Choroid plexus epithelial cell (primary cell): ENCODE results near the gene MPP3.

Source experiments
- DNase-seq: peaks from one replicate; pipeline ENCODE4 v3.0.0-alpha.2; 2010; ENCODE audit warnings: low read depth
- H3K4me3 ChIP-seq: 2 replicates; pipeline ENCODE4 v1.5.1; 2011; ENCODE audit warnings: low read depth, mild to moderate bottlenecking, control low read depth, low read length, moderate library complexity
- CTCF ChIP-seq: conservative IDR thresholded peaks from 2 replicates; pipeline ENCODE4 v1.5.1; 2011; ENCODE audit warnings: low read depth, mild to moderate bottlenecking, control low read depth, inconsistent platforms, low read length, moderate library complexity

MPP3 gene

DNA sequence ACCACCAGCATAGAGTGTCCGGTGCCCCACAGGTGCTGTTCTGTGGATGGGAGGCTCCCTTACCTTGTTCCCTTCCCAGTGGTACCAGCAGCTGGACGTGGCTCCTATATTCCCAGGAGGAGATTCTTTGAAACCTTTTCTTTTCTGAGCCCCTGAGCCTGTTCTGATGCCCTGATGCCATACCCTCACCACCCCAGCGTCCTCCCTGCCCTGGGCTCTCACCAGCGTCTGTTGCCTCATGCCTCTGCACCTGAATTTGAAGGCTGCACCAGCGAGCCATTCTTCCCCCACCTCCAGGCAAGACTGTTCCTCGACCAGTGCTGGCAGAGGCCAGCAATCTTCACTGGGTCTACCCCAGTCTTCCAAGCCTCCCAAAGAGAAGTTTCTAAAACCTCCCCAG lies 74.9 kb downstream of the MPP3 start:
- H3K4me3 ChIP-seq, result no peak overlapping the region
- TF ChIP-seq CTCF, result no peak
- no peak for DNase-seq

DNA sequence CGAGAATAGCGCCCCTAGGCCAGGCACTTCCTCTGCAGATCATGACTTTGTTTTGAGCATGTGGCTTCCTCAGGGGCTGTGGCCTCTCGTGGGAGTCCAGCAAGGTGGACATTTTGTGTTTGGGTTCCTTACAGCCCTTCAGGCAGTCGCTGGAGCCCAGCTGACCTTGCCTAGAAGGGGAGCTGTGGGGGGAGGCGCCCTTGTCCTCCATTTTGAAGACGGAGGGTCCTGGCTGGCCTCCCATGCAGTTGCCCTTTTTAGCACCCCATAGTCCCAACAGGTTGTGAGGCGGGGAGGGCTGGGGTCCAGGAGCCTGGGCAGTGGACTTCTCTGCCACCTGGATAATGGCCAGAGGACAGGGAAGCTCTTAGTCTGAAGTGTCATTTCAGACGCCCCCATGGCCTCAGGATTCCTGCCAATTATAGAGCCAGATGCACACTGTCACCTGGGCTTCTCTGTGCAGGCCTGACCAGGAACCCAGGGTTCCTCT lies 75.7 kb downstream of the MPP3 start:
- TF ChIP-seq CTCF, result no peak
- H3K4me3 ChIP-seq, result no peak overlapping the region
- DNase-seq, result no peak

DNA sequence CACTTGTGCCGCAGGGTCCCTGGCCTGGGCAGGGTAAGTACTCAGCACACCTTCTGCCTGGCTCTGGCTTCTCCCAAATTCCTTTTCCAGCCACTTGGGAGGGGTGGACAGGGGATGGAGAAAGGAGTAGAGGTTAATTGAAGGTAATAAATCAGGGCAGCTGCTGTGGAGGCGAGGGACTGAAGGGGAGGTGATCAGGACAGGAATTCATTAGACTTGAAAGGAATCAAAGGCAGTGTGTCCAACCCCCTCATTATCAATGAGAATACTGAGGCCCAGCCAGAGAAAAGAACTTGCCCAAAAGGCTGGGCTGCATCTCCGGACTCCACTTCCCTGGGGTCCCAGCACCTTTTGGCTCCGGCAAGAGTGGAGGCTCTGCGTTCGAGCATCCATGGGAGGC lies 76.7 kb downstream of the MPP3 start:
- TF ChIP-seq CTCF, result no peak
- no peak overlapping the region for H3K4me3 ChIP-seq
- no peak for DNase-seq

GRCh38 chr17:43755389-43755875 lies 77.5 kb downstream of the MPP3 start:
- peak; percentile 25 for DNase-seq
- TF ChIP-seq CTCF, result no peak
- peak overlapping the region; percentile 17 for H3K4me3 ChIP-seq

DNA sequence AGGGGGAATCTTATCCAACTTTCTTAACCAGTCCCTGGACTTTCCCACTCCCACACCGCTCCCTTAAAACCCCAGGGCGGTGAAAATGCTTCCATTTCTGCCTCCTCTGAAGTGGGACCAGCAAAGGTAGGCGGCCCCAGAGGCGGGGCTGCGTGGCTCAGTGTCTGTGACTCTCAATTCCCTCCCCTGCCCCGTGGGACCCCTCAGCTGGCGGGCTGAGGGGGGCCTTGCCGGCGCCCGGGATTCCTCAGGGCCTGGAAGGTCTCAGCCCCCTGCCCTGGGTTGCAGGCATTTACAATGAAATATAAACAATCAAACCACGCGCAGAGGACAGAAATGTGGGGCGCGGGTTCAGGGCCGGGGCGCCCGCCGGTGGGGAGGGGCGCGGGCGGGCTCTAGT lies 78.0 kb downstream of the MPP3 start:
- no peak for TF ChIP-seq CTCF
- no peak for DNase-seq
- H3K4me3 ChIP-seq, result no peak overlapping the region

- DNase-seq, result no peak
- no peak for TF ChIP-seq CTCF
- H3K4me3 ChIP-seq, result no peak overlapping the region
Measured at GRCh38 chr17:43753493-43754129, 79.3 kb downstream of the MPP3 start.
